ENCODE data around the gene ZFP36.

GRCh38 chr19:39362682-39363657 is 43.7 kb upstream of the ZFP36 start:
- TF ChIP-seq POLR2A (IDR thresholded peaks at IDR 0.05) (no peak), CTCF (IDR thresholded peaks at IDR 0.05 in 8 of 11, conservative IDR thresholded peaks at IDR 0.05 in 3 of 11) (no peak), POLR2AphosphoS5 (IDR thresholded peaks at IDR 0.05) (no peak)
